ENCODE results near the gene SATL1. TPM values are rescaled to one million over a fixed set of nuclear protein-coding genes. Genes with fewer than 3 reads are reported as not detected.
A peak's percentile ranks its signal among the peaks of the same experiment; 100 is the strongest.
"Not testable (repeated sequence)": the region's sequence is repeated elsewhere in the genome, so short reads cannot be mapped to it uniquely, and the experiment has no call there.

The SATL1 gene
- not detected for total RNA-seq

GRCh38 chrX:85243761-85244449, at the start of gene SATL1, which contains the start of gene ZNF711:
SATL1 (minus strand) TSS chrX:85243779; CDS start chrX:85108968, 134,811 bp downstream.
ZNF711 (plus strand) TSS chrX:85243991; CDS start chrX:85247573, 3,582 bp downstream.
- peak within 1 kb of the TSS; percentile 12 to 83 (median 77) for H3K27ac ChIP-seq
- DNase-seq (peak; percentile 53 to 73 (median 62)), ATAC-seq (peak; percentile 80)
- WGBS, 2 donors = 0 to 1% methylated on average over 3 to 38 of the region's 65 CpGs
- H3K4me3 ChIP-seq = peak within 1 kb of the TSS; percentile 27 to 56
- no peak for TF ChIP-seq CTCF (IDR thresholded peaks at IDR 0.05)
- peak; percentile 15 to 40 (median 25) for TF ChIP-seq POLR2A (IDR thresholded peaks at IDR 0.05)
- H3K9me3 ChIP-seq = no peaks in the 10 kb centered on the region
- no peaks in the 10 kb centered on the region for H3K4me1 ChIP-seq
- H3K27me3 ChIP-seq = no peaks in the 10 kb centered on the region
- no peaks in the 10 kb centered on the region for H3K36me3 ChIP-seq (replicated peaks in 1 of 2; ENCODE audit: insufficient read depth in 1 of 2, low read depth in 2 of 2)
- intact Hi-C loops (cut with DNase I) = no loop called here

- 86 to 89% methylated on average over 6 to 7 of the region's 7 CpGs for WGBS, 2 donors
- Histone ChIP-seq H3K9me3 (no peaks in the 10 kb centered on the region), H3K36me3 (replicated peaks in 1 of 2; ENCODE audit: insufficient read depth in 1 of 2, low read depth in 2 of 2) (no peaks in the 10 kb centered on the region), H3K4me3 (no peak overlapping the region), H3K4me1 (no peaks in the 10 kb centered on the region), H3K27me3 (no peaks in the 10 kb centered on the region), H3K27ac (no peak overlapping the region)
- no peak for ATAC-seq
- no peak for DNase-seq
- TF ChIP-seq POLR2A (IDR thresholded peaks at IDR 0.05) (no peak), CTCF (IDR thresholded peaks at IDR 0.05) (no peak)
- intact Hi-C loops (cut with DNase I) = no loop called here
Observed at GRCh38 chrX:85288992-85289723, 45.6 kb upstream of the SATL1 start.

- DNase-seq; H3K4me3 ChIP-seq; H3K36me3 ChIP-seq (replicated peaks in 1 of 2; ENCODE audit: insufficient read depth in 1 of 2, low read depth in 2 of 2); H3K9me3 ChIP-seq; H3K4me1 ChIP-seq; intact Hi-C loops (cut with DNase I); H3K27ac ChIP-seq; H3K27me3 ChIP-seq; ATAC-seq: not testable (repeated sequence)
- 86 to 92% methylated on average over 2 to 6 of the region's 6 CpGs for WGBS, 2 donors
Observed at GRCh38 chrX:85285286-85285685, 41.7 kb upstream of the SATL1 start.

GRCh38 chrX:85244450-85245211, 1.1 kb upstream of the SATL1 start:
- H3K27me3 ChIP-seq = no peaks in the 10 kb centered on the region
- no peaks in the 10 kb centered on the region for H3K9me3 ChIP-seq
- peak overlapping the region in 3 of 4 donors; percentile 76 to 83 (median 78) for H3K27ac ChIP-seq
- intact Hi-C loops (cut with DNase I) = no loop called here
- ATAC-seq (peak; percentile 55), DNase-seq (peak; percentile 2 to 29 (median 14))
- 0% methylated on average over 8 to 28 of the region's 42 CpGs for WGBS, 2 donors
- H3K4me1 ChIP-seq = no peaks in the 10 kb centered on the region
- H3K36me3 ChIP-seq (replicated peaks in 1 of 2; ENCODE audit: insufficient read depth in 1 of 2, low read depth in 2 of 2) = no peaks in the 10 kb centered on the region
- H3K4me3 ChIP-seq = peak overlapping the region; percentile 27 to 56
- TF ChIP-seq CTCF (IDR thresholded peaks at IDR 0.05) (no peak), POLR2A (IDR thresholded peaks at IDR 0.05) (no peak)

- no peak for TF ChIP-seq POLR2A (IDR thresholded peaks at IDR 0.05)
- TF ChIP-seq CTCF (IDR thresholded peaks at IDR 0.05) = no peak
- H3K4me1 ChIP-seq = no peaks in the 10 kb centered on the region
- no peak overlapping the region for H3K4me3 ChIP-seq
- H3K36me3 ChIP-seq (replicated peaks in 1 of 2; ENCODE audit: insufficient read depth in 1 of 2, low read depth in 2 of 2) = no peaks in the 10 kb centered on the region
- ATAC-seq (no peak), DNase-seq (no peak)
- H3K27me3 ChIP-seq = no peaks in the 10 kb centered on the region
- H3K27ac ChIP-seq = peak overlapping the region in 3 of 4 donors; percentile 76 to 83 (median 78)
- no peaks in the 10 kb centered on the region for H3K9me3 ChIP-seq
- intact Hi-C loops (cut with DNase I) = no loop called here
- WGBS, 2 donors = 35 to 38% methylated on average over 2 of the region's 2 CpGs
Observed at GRCh38 chrX:85243155-85243554, 424 bp downstream of the SATL1 start.
